ENCODE results near the gene KRT28. TPM values are rescaled to one million over a fixed set of nuclear protein-coding genes. Genes with fewer than 3 reads are reported as not detected.
"Not testable (repeated sequence)": the region's sequence is repeated elsewhere in the genome, so short reads cannot be mapped to it uniquely, and the experiment has no call there.

The KRT28 gene
- total RNA-seq, 1 donor from 2014 or later = not detected

DNA sequence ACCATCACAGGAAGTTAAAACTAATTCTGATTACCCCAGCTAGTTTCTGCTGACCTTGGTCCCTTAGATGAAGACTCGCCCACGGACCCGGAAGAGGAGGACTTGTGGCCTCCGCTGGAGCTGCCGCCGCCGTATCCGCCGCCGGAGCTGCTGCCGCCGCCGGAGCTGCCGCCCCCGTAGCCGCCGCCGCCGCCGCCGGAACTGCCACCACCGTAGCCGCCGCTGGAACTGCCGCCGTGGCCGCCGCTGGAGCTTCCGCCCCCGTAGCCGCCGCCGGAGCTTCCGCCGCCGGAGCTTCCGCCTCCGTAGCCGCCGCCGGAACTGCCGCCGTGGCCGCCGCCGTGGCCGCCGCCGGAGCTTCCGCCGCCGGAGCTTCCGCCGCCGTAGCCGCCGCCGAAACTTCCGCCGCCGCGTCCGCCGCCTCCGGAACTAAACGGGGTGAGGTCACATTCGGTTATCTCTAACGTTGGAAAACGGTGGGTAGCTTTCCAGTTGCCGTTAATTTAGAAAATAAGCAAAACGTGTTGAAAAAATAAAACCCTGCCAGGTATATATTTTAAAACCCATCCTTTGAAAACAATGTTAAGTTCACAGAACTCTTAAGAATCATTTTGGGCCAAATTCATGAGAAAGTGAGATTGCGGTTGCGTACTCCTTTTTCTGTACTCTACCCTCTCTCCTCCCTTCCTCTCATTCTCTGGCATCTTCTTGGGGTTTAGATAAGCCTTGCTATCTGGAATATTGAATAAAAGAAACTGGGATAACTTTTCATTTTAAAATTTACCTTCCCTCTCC lies 19.2 kb upstream of the KRT28 start:
- DNase-seq (ENCODE audit: low spot score) = peak; percentile 74

DNA sequence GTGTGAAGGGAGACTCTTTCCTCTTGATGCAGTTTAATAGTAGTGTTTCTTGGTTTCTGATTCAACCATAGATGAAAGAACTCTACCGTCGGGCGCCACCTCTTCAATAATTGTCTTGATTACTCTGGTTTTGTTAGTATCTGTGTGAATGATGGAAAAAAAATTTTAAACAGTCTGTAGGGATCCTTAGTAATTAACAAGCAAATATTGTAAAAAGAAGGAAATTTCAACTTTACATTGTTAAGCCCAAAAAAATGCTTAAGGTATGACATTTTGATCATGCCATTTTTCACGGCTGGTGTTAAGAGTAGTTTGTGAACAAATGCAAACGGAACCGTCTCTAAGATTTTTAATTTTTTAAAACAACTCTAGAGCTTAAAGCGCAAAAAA lies 18.6 kb upstream of the KRT28 start:
- no peak for DNase-seq (ENCODE audit: low spot score)

DNA sequence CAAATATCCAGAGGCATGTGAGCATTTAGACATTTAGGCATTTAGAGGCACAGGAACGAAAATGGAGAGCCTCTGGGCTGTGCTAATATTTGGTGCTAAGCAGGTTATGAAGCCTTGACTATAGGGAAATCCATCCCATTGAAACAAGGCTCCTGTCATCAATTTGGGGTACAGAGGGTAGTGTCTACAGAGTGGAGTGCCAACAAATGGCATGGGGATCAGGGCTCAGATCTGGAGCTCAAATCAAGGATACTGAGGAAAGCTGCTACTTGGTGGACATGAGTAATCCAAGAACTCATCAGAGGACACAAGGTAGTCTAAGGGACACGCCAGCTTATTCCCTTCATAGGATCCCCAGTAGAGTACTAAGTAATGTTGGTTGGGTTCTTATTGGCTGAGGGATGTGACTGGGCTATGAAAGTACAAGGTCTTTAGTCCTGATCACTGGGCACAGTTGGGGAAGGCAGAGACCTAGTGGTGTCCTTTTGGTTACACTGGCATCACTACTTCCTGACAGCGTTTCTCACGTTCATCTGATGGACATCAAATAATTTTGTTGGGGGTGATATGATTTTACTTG lies 17.4 kb upstream of the KRT28 start:
- DNase-seq (ENCODE audit: low spot score) = no peak

DNA sequence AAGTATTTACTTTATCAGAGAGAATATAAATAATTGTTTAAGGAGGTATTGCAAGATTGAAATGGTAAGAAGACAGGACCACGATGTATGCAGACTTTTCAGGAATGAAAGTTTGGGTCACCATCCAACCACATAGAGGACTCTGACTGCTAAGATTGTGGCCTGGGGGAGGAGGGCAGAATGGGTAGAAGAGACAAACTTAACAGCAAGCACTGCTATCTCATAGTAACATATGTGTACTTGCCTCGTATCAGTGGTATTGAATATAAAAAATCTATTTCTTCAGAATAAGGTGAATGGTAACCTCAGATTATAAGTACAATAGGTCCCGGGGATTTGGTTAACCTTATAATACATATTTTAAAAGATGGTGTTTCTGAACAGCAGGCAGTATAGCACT lies 16.8 kb upstream of the KRT28 start:
- no peak for DNase-seq (ENCODE audit: low spot score)

DNA sequence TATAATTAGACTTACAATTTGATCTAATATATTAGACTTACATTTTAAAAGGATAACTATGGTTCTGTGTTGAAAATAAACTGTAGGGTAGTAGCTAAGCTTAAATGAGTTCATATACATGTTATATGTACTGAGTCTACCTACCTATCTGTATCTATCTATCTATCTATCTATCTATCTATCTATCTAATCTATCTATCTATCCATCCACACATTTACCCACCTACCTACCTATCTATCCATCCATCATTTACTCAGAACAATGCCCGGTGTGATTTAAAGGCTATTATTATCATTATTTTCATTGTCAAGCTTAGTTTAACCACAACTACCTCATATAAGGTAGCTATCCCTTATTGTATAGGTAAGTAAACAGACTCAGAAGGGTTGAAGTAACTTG lies 15.6 kb upstream of the KRT28 start:
- DNase-seq (ENCODE audit: low spot score) = no peak

DNA sequence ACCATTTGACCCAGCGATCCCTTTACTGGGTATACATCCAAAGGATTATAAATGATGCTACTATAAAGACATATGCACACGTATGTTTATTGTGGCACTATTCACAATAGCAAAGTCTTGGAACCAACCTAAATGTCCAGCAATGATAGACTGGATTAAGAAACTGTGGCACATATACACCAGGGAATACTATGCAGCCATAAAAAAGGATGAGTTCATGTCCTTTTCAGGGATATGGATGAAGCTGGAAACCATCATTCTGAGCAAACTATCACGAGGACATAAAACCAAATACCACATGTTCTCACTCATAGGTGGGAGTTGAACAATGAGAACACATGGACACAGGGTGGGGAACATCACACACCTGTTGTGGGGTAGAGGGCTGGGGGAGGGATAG lies 14.9 kb upstream of the KRT28 start:
- DNase-seq (ENCODE audit: low spot score) = not testable (repeated sequence)

DNA sequence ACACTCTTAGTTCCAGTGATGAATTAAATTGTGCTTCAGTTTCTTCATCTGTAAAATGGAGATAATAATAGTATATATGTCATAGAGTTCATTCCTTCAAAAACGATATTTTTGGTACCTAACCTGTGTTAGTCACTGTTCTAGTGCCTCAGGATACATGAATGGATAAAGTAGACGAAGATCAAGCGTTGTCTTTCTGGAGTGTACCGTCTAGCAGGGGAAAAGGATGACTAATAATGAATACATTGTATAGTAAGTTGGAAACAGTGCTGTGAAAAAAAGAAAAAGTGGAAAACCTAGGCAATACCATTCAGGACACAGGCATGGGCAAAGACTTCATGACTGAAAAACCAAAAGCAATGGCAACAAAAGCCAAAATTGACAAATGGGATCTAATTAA lies 14.0 kb upstream of the KRT28 start:
- no peak for DNase-seq (ENCODE audit: low spot score)

DNA sequence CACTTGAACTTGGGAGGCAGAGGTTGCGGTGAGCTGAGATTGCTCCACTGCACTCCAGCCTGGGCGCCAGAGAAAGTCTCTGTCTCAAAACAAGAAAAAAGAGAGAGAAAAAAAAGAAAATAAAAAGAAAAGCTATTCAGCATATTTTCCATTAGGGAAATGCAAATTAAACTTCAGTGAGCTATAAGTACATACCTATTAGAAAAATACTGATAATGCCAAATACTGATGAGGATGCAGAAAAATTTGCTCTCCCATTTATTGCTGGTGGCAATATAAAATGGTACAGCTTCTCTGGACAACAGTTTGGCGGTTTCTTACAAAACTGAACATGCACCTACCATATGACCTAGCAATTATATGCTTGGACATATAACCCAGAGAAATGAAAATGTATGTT lies 12.9 kb upstream of the KRT28 start:
- no peak for DNase-seq (ENCODE audit: low spot score)

DNA sequence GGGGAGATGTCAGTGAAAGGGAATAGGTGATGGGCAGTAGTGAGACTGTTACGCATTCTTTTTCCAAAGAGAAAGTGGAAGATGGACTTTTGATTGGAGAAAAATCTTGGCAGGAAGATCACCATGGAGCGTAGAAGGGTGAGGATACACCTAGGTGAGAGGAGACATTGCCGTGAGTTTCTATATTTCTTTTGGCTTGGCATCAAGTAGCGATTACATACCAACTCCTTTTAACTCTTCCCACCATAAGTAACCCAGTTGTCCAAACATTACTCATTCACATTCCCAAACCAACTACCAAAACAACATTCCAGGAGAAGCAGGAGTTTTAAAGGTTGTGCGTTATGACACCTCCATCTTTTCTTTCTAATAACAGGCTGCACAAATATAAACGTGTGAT lies 10.7 kb upstream of the KRT28 start:
- DNase-seq (ENCODE audit: low spot score) = no peak

DNA sequence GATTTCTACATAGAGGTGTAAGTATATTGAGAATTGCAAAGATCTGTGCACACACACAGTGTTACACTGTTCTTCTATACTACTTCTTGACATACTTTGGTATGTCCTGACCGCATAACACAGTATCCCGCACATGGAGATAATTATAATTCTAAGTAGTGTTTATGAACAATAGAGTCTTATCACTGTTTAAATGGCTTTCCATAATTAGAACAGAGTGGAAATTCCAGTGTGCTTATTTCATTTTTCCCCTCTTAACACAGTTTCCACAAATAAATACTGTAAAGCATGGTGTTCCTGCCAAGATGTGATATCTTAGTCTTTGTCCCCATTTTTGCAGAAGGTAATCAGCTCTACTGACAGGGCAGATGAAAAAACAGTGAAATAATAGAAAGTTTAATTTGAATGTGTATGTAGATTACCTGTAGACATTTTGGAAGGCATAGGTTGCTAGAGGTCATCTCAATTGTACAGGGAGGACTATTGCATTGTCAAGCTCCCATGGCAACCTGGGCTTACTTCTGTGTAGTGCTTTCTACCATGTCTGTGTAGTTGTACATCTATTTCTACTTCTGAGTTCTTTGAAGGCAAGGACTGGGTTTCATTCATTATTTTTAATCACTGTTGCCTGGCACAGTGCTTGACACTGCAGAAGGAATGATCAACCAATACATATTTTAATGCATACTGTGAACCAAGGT lies 10.1 kb upstream of the KRT28 start:
- no peak for DNase-seq (ENCODE audit: low spot score)

DNA sequence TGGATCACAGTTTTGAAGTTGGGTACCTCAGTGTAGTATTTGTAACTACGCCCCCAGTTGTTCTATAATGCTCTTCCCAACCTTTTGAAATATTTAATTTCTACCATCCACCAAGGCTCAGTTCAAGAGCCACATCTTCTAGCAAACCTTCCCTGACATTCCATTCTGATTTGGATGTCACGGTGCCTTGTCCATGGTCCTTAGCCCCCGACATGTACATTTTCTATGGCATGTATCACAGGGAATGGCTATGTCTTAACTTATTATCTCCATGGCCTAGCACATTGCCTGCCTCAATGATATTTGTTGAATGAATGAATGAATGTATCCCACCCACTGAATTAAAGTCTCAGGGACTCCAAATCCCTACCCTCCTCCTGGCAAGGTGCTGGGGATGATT lies 6.4 kb upstream of the KRT28 start:
- no peak for DNase-seq (ENCODE audit: low spot score)

DNA sequence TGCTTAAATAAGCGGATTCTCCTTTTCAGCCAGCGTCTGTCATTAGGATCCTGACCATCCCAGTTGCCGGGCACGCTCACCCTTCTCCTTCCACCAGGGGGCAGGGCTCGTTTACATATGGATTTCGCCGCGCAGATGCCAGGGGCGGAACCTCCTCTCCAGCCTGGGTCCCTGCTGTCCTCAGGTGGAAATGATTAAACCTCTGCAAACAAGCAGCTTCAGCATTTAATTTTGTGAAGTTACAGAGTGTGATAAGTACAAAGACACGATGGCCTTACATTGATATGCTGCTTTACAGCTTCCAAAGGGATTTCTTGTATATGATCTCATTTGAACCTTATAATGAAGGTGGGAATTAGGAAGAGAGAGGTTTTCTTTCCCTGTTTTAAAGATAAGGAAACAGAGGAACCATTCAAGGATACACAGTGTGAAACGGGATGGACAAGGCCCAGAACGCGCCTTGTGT lies 3.9 kb upstream of the KRT28 start:
- DNase-seq (ENCODE audit: low spot score) = peak; percentile 84

DNA sequence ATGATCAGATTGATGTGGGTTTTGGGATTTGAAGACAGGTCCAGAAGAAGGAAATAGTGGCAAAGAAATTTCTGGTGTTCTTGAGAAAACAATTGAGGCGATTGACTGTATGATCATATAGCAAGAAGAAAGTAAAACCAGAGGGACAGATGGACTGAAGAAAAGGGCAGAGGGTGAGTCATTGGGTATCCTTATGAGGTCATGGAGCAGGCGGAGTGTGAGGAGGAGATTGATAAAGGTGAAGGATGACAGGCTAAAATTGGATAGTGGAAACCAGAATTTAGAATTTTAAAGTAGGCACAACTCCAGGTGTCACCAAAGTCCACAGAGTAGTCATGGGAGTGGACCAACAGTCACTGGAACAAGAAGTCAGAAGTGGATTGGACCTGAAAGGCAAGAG lies 1.4 kb upstream of the KRT28 start:
- DNase-seq (ENCODE audit: low spot score) = no peak

DNA sequence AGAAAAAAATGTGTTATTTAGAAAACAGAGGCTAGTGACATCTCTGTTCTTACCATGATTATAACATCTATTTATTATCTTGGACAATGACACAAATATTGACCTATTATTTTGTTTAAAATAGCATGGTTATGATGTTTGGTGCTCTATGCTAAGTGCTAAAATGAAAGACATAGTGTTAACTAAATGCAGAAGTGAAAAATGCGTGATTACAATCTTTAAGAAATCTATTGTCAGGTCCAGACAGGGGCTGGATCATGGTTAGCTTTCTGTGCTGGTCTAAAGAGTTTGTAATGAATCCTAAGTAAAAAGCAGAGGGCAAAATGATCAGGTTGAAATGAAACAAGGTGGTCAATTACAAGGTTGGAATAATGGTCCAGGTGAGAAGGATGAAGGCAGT lies 622 bp upstream of the KRT28 start:
- no peak for DNase-seq (ENCODE audit: low spot score)

DNA sequence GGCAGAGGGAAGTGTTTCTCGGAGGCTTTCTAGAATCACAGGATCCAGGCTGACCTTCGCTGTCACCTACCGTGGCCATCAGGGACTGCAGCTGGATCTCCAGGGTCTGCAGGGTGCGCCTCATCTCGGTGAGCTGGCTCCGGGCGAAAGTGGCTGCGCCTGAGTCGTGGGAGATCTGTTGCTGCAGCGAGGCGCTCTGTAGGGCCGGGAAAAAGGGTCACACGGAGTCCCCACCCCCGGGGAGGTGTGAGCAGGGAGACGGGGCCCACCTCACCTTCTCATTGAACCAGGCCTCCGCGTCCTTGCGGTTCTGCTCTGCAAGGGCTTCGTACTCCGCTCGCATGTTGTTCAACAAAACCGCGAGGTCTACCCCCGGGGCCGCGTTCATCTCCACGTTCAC lies 2.9 kb downstream of the KRT28 start:
- no peak for DNase-seq (ENCODE audit: low spot score)

DNA sequence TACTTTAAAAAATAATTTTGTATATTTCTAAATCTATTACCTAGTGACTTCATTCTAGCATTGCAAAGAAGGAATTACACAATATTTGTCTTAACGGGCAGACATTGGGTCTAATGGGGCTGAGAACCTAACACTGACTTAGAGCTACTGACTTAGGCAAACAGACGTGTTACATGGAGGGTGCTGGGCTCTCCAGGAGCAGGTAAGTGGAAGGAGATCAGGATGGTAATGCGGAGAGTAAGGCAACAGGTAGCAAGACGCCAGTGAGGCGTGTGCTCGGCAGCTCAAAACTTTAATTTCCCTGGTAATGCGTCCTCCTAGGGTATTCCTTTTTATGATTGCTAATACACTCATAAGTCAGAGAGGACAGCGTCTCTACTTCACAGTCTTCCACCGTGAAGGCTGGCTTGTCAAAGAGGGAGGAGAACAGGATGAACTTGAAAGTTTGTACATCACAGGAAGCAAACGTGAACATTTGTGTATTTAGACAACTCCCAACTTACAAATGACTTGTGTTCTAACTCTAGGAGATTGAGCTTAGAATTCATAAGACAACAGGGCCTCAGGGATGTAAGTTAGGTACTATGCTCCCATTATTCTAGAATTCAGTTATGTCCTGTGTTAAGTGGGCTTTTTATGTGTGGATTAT lies 4.6 kb downstream of the KRT28 start:
- no peak for DNase-seq (ENCODE audit: low spot score)

DNA sequence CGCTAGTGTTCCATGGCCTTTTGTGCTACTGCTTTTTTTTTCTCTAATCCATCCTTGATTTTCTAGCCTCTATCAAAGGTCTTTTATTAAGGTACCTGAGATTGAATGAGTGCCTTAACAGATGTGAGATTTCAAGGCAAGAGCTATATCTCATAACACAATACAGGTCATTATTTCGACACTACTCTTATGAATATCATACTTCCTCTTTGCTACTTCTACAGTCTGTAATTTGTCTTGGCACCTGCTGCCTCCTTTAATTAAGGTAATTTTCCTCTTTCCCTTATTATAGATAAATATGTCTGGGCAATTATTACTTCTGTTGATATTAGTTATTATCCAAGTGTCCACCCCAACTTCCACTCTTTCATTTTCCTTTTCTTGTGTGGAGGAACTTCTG lies 5.3 kb downstream of the KRT28 start:
- DNase-seq (ENCODE audit: low spot score) = no peak

DNA sequence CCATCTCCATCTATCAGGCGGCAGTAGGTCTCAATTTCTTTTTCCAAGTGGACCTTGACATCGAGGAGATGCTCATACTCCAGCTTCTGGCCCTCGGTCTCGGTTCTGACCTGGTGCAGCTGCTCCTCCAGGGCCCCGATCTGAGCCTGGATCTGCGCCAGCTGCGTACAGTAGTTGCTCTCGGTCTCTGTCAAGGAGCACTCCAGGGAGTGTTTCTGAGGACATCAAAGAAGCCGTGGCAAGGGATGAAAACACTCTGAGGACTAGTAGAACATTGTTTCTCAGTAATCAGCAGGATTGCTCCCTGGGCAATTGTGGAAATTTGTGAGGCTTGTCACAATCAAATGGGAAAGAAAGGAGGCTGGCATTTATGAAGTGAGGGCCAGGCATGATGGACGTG lies 5.9 kb downstream of the KRT28 start:
- DNase-seq (ENCODE audit: low spot score) = no peak

DNA sequence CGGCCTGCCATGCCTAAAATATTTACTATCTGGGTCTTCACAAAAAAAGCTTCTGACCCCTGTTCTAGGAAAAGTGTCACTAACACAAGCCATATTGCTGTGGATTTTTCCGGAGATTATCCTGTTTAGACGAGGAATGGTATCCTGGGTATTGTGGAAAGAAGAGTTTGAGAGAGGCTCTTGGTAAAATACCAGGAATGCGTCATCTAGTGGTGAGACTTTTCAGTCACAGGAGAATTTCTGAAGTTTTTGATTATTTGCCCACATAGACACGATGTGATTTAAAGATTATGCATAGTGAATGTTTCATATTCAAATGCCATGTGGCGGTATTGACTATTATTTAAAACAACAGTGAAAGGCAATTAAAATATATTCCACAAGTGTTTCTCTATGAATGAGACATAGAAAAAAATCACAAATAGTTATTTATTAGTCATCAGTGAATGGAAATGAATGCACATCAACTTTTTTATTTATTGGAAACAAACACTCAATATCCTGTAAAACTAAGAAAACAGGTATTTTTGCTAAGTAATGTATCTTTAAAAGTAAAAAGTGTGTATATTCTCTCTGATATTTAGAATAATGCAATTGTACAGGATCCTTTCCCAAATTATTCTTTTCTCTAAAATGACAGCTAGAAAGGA lies 7.8 kb downstream of the KRT28 start:
- no peak for DNase-seq (ENCODE audit: low spot score)

DNA sequence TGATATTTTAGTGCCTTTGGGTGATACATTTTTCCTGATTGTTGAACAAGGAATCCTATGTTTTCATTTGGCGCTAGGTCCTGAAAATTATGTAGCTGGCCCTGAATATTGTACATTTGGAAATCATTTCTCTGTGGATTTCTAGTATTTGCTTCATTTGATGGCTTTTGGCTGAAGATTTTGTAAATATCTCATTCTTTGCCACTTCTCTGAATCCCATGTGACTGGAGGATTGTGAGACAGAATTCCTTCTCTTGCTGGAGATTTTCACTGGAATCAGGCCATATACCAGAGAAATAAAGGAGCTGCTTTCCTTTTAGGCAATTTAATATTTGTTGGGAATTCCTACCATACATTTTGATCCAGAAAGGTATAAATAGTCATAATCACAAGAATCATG lies 8.6 kb downstream of the KRT28 start:
- no peak for DNase-seq (ENCODE audit: low spot score)

DNA sequence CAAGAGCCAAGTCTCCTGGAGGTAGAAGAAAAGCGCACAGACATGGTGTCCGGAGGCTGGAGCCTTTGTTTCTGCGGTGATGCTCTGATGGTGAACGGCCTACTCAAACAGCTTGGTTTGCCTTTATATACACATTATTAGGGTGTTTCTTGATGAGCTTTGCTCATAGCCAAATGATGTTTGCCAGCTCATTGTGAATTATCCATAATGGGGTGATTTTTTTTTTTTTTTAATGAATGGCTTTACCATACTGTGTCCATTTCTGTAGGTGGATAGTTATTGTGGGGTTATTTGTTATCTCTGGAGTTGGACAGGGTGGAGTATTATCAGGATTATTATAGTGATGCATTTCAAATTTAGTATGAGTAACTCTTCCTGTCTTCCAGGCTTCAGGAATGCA lies 17.3 kb downstream of the KRT28 start, which contains the start of gene KRT27:
Gene KRT27 (minus strand): TSS at position 101 of the 400 bp plus-strand sequence. CDS start 57 bp downstream, at position 44.
- DNase-seq (ENCODE audit: low spot score) = no peak

All from mucosa of gallbladder (tissue), 1 donor.